ENCODE measurements around the gene GLI3. TPM values are rescaled to one million over a fixed set of nuclear protein-coding genes. Genes with fewer than 3 reads are reported as not detected.
"Not testable (repeated sequence)": the region's sequence is repeated elsewhere in the genome, so short reads cannot be mapped to it uniquely, and the experiment has no call there.

Gene GLI3
- total RNA-seq, 4 donors from 2014 or later = 3.0 to 9.0 (median 4.2) TPM

DNA sequence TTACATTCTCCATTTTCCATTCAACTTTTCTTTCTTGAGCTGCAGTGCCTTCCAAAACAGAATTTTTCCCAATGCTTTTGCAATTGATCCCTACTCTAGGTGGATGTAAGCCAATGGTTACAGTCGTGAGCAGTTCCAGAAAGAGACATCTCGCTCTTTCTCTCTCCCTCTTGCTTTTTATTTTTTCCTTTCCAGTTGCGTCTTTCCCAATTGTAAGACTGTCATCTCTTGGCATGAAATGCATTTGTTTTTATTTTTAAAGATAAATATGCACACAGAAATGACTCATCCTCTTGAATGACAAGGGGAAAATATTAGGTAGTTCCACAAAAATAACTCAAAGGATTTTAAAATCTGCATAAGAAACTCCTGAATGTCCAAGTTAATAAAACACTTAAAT is 25.1 kb downstream of the GLI3 start:
- WGBS, 2 donors = 76 to 82% methylated on average over 3 of the region's 3 CpGs
- H3K4me1 ChIP-seq = peaks cover 0 to 16% (median 0%) of the 10 kb centered on the region in 3 donors
- H3K4me3 ChIP-seq = no peak overlapping the region
- intact Hi-C loops (cut with DNase I) = no loop called here
- no peak overlapping the region for H3K27ac ChIP-seq
- no peak for DNase-seq
- TF ChIP-seq, protein P1, sequence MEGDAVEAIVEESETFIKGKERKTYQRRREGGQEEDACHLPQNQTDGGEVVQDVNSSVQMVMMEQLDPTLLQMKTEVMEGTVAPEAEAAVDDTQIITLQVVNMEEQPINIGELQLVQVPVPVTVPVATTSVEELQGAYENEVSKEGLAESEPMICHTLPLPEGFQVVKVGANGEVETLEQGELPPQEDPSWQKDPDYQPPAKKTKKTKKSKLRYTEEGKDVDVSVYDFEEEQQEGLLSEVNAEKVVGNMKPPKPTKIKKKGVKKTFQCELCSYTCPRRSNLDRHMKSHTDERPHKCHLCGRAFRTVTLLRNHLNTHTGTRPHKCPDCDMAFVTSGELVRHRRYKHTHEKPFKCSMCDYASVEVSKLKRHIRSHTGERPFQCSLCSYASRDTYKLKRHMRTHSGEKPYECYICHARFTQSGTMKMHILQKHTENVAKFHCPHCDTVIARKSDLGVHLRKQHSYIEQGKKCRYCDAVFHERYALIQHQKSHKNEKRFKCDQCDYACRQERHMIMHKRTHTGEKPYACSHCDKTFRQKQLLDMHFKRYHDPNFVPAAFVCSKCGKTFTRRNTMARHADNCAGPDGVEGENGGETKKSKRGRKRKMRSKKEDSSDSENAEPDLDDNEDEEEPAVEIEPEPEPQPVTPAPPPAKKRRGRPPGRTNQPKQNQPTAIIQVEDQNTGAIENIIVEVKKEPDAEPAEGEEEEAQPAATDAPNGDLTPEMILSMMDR (IDR thresholded peaks at IDR 0.05) = no peak
- TF ChIP-seq POLR2A (IDR thresholded peaks at IDR 0.05) = no peak
- no peaks in the 10 kb centered on the region for H3K27me3 ChIP-seq
- H3K36me3 ChIP-seq = no peaks in the 10 kb centered on the region
- H3K9me3 ChIP-seq = no peaks in the 10 kb centered on the region

GRCh38 chr7:42210779-42211178 is 26.2 kb downstream of the GLI3 start:
- WGBS, 2 donors = 65 to 83% methylated on average over 3 of the region's 3 CpGs
- Histone ChIP-seq H3K4me3 (no peak overlapping the region), H3K27me3 (no peaks in the 10 kb centered on the region), H3K36me3 (no peaks in the 10 kb centered on the region), H3K9me3 (no peaks in the 10 kb centered on the region), H3K4me1 (peaks cover 0 to 21% (median 0%) of the 10 kb centered on the region in 3 donors), H3K27ac (no peak overlapping the region)
- intact Hi-C loops (cut with DNase I) = no loop called here
- no peak for DNase-seq
- TF ChIP-seq, protein P1 (IDR thresholded peaks at IDR 0.05) = no peak
- no peak for TF ChIP-seq POLR2A (IDR thresholded peaks at IDR 0.05)

- H3K27me3 ChIP-seq = no peaks in the 10 kb centered on the region
- 79 to 80% methylated on average over 3 of the region's 3 CpGs for WGBS, 2 donors
- no peak for TF ChIP-seq POLR2A (IDR thresholded peaks at IDR 0.05)
- TF ChIP-seq, protein P1 (IDR thresholded peaks at IDR 0.05) = no peak
Observed at GRCh38 chr7:42210333-42210732, 26.7 kb downstream of the GLI3 start.

DNA sequence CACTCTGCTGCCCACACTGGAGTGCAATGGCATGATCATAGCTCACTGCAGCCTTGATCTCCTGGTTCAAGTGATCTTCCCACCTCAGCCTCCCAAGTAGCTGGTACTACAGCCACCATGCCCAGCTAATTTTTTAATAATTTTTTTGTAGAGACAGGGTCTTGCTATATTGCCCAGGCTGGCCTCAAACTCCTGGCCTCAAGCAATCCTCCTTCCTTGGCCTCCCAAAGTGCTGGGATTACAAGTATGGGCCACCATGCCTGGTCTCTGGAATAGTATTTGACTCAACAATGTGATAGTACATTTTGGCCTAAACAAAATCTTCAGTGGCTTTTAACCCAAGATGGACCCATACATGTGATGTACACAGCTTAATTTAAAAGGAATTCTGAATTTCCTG is 27.9 kb downstream of the GLI3 start:
- H3K4me3 ChIP-seq; DNase-seq; H3K27ac ChIP-seq; H3K27me3 ChIP-seq; intact Hi-C loops (cut with DNase I); H3K9me3 ChIP-seq; H3K36me3 ChIP-seq: not testable (repeated sequence)
- H3K4me1 ChIP-seq = peaks cover 0 to 34% (median 3%) of the 10 kb centered on the region in 3 donors

More at GRCh38 chr7:42210333-42210732, 26.7 kb downstream of the GLI3 start:
- H3K4me1 ChIP-seq = peaks cover 0 to 26% (median 0%) of the 10 kb centered on the region in 3 donors
- H3K4me3 ChIP-seq = no peak overlapping the region
- H3K36me3 ChIP-seq = no peaks in the 10 kb centered on the region
- no peaks in the 10 kb centered on the region for H3K9me3 ChIP-seq
- no peak for DNase-seq
- intact Hi-C loops (cut with DNase I) = no loop called here
- H3K27ac ChIP-seq = no peak overlapping the region

DNA sequence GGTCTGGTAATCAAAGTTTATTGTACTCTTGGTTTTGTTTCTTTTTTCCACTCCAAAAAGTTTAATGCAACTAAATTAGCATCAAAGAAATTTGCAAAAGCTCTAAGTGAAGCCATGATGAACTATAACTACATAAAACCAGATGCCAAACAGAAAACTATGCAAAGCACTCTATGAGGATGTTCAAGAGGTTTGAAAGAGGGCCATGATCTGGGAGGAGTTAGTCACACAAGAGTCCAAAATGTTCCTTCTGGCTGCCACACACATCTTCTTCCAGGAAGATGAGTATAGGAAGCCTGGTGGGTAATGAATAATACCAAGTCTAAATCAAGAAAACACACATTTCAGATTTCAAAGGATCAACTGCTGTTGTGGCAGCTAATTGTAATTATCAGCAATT is 28.4 kb downstream of the GLI3 start:
- Histone ChIP-seq H3K36me3 (no peaks in the 10 kb centered on the region), H3K9me3 (no peaks in the 10 kb centered on the region), H3K27ac (no peak overlapping the region), H3K27me3 (no peaks in the 10 kb centered on the region), H3K4me3 (no peak overlapping the region), H3K4me1 (peaks cover 0 to 34% (median 3%) of the 10 kb centered on the region in 3 donors)
- DNase-seq = no peak
- TF ChIP-seq POLR2A (IDR thresholded peaks at IDR 0.05) = no peak
- TF ChIP-seq, protein P1 (IDR thresholded peaks at IDR 0.05) = no peak
- intact Hi-C loops (cut with DNase I) = no loop called here

GRCh38 chr7:42207420-42207819 is 29.6 kb downstream of the GLI3 start:
- H3K36me3 ChIP-seq = no peaks in the 10 kb centered on the region
- WGBS, 2 donors = 67 to 77% methylated on average over 2 of the region's 2 CpGs
- H3K27ac ChIP-seq = no peak overlapping the region
- peaks cover 0 to 34% (median 3%) of the 10 kb centered on the region in 3 donors for H3K4me1 ChIP-seq
- TF ChIP-seq, protein P1 (IDR thresholded peaks at IDR 0.05) = no peak
- TF ChIP-seq POLR2A (IDR thresholded peaks at IDR 0.05) = no peak
- intact Hi-C loops (cut with DNase I) = no loop called here
- H3K4me3 ChIP-seq = no peak overlapping the region
- no peaks in the 10 kb centered on the region for H3K9me3 ChIP-seq
- no peaks in the 10 kb centered on the region for H3K27me3 ChIP-seq
- DNase-seq = no peak
